Eye (tissue), 1 donor: Measurements from ENCODE around the gene BMPER.
A peak's percentile ranks its signal among the peaks of the same experiment; 100 is the strongest.

Experiments used
- DNase-seq: peaks from one replicate; pipeline ENCODE4 v3.0.0-alpha.2; 2015

BMPER gene

GRCh38 chr7:34067005-34067778 is 161.9 kb downstream of the BMPER start:
- no peak for DNase-seq

DNA sequence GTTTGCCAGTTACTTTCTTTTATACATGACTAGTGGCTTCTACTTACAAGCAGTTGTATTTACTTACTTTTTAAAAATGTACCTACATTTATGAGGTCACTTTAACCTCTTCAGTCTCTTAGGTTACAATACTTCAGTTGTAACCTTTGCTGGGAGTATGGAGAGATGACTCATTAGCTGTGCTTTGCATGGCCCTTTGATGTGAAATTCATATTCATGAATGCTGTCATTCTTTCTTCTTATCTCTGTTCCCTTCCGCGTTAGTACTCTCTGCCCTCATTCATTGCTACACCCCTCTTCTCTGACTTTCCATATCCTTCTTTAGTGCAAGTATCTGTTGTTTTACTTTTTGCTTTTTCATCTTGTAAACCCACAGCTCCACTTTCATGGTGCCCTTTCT is 164.3 kb downstream of the BMPER start:
- DNase-seq, result no peak

DNA sequence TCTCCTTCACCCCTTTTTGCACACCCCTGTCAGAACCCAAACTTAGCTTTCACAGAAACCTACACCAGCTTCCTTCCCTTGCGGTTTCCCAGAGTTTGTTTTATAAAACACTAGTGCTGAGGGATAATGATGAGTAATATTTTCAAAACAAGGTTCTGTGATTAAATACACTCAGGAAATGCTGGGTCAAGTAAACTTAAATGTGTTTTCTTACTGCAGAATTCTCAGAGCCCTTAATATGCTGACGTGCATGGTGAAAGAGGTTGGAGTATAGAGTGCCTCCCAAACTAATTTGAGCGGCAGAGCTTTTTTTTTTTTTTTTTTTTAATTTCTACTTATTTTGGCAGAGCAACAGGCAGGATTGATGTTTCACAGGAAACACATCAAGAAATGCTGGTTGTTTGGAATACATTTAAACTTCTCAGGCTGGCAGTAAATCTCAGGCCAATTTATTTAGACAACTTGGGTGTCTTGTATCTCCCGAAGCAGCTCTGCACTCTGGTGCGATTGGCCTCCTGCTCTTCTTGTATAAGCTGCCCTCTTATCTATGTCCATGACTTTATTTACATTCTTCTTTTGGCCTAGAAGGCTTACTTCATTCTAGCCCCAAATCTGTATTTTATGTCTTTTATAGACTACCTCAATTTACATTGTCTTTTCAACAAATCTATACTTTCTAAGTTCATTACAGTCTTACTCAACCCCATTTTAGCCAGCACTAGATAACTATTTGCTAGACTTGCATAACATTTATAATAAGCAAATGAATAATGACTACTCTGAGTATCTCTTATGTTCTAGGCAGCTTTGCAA is 165.4 kb downstream of the BMPER start:
- DNase-seq, result no peak

DNA sequence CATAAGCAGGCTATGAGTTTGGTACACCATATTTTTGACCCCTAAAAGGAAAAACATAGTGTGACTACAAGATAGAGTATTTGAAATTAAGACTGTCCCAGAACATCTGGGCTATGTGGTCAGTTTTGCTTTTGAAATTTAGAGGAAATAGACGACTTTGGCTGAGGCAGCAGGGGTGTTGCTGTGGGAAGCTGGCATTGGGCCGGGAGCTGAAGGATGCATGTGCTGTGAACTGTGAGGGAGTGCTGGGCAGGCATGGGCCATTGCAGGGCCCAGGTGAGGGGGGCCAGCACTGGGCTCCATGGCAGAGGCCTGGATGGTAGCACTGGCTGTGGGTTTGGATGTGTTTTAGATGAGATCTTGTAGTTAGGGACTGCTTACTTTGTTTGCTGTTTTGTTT is 168.3 kb downstream of the BMPER start:
- no peak for DNase-seq

GRCh38 chr7:34074421-34074820 is 169.1 kb downstream of the BMPER start:
- DNase-seq, result no peak

GRCh38 chr7:34075523-34076370 is 170.4 kb downstream of the BMPER start:
- peak; percentile 59 for DNase-seq

DNA sequence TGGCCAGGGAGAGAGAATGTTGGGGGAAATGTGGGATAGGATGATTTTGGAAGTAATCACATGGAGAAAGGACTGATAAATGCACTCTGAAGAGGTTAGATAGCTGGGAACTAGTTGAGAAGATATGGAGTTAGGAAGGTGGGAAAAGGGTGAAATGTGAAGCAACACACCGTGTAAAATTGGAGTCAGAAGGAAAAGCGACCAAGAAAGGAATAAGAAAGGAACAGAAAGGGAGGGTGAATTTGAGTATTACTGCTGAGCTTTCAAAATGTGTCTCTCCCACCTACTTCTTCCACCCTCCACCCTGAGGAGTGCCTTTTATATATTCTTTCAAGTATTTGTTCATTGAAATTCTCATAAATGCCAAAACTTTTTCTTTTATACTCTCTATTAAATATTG is 171.8 kb downstream of the BMPER start:
- no peak for DNase-seq

DNA sequence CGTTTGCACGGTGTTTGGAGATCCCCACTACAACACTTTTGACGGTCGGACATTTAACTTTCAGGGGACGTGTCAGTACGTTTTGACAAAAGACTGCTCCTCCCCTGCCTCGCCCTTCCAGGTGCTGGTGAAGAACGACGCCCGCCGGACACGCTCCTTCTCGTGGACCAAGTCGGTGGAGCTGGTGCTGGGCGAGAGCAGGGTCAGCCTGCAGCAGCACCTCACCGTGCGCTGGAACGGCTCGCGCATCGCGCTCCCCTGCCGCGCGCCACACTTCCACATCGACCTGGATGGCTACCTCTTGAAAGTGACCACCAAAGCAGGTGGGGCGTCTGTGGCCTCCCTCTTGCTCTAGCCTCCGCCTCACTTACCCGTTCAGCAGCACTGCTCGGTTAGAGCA is 173.5 kb downstream of the BMPER start:
- no peak for DNase-seq

- DNase-seq, result no peak
Observed at GRCh38 chr7:34080513-34080912, 175.2 kb downstream of the BMPER start.

- no peak for DNase-seq
Observed at GRCh38 chr7:34081935-34082334, 176.6 kb downstream of the BMPER start.

GRCh38 chr7:34083440-34083839 is 178.1 kb downstream of the BMPER start:
- DNase-seq, result no peak

DNA sequence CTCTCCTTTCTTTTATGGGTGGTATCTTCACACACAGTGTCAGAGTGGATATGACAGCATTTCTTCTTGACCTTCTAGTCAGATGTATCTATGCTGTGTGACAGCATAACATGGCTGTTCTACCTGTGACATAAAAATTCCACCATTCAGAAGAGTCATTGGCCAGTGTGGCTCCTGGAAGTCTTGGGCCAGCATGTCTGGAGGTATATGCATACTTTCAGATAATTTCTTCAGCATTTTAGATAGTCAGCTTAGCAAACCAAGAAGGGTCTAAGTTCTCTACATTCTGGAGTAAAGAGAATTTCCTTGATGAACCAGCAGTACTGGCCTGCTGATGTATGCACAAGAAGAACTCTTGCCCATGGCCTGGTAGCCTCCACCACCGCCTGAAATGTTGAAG is 179.3 kb downstream of the BMPER start:
- DNase-seq, result no peak

- no peak for DNase-seq
Observed at GRCh38 chr7:34086064-34086463, 180.7 kb downstream of the BMPER start.

DNA sequence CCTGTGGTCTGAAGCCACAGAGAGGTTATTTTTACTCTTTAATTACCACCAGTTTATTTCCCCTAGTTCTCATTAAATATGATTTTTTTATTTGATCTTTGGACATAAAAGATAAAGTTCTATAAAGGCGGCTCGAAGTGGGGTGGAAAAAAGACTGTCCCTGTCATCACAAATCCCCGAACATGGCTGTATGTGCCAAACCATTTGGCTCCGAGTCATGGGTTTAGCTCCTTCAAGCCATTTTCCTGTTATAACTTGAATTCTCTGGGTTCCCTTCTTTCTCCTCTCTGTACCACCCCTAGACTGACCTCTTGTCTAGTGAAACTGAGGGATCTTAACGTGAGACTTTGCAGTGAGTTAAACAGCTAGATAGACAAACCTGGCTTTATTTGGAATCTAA is 181.6 kb downstream of the BMPER start:
- no peak for DNase-seq

GRCh38 chr7:34087892-34088891 is 182.9 kb downstream of the BMPER start:
- peak; percentile 34 for DNase-seq

GRCh38 chr7:34090816-34091215 is 185.5 kb downstream of the BMPER start:
- DNase-seq, result no peak

GRCh38 chr7:34091321-34091917 is 186.1 kb downstream of the BMPER start:
- peak; percentile 41 for DNase-seq

DNA sequence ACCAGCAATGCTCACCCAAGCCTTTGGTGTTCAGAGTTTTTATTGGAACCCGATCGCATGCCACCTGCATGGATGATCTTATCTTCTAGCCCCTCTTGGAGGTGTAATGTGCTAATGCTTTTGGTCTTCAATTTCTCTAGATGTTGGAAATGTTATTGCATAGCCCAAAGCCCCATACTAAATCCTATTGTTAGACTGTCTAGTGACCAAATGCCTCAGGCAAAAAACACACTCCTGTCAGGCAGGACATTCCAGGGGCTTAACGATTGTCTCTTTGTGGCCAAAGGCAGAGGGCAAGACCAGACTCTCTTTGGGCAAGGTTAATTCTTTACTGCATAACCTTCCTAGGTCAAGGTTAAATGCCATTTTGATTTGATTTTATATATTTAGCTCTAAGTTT is 187.9 kb downstream of the BMPER start:
- DNase-seq, result no peak

DNA sequence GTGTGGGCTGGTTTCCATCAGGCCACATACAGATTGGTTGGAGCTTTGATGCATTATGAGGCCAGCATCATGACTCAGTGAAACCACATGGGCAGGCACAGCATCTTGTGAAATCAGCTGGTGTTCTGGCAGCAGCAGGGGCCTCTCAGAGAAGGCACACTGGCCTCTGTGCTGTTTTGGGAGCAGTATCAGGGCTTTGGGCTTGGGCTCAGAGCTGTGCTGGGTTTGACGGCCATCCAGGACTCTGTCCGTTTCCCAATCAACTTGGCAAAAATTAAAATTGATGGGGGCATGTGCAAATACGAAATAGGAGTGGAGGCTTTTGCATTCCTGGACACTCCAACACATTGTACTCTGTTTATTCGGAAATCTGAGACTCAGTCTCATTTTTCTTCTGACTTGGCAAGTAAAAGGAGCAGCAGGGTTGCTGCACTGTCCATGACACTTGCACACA is 190.9 kb downstream of the BMPER start:
- no peak for DNase-seq

DNA sequence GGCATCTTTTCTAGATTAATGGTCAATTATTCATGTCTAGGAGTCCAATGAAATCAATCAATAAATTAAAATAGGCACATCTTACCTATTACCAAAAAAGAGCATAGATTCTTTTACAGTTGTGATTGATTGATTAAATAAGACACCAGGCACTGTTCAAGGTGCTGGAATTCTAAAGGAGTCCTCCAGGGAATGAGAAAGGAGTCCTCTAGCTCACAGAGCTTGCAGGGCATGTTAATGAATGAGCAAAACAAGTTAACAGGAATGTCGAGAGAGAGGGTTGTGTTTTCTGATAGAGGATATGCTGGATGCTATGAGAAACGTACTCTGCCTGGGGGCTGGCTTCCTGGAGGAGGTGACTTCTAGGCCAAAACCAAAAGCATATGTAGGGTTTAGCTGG is 191.4 kb downstream of the BMPER start:
- DNase-seq, result no peak

GRCh38 chr7:34100661-34101060 is 195.3 kb downstream of the BMPER start:
- no peak for DNase-seq

GRCh38 chr7:34104115-34104514 is 198.8 kb downstream of the BMPER start:
- DNase-seq, result peak; percentile 55
